GM19240 (cell line): ENCODE results near the gene AMN.

ENCODE experiments used
- DNase-seq: peaks from one replicate; pipeline ENCODE4 v3.0.0; 2011; ENCODE audit warnings: low spot score; ENCODE audit not compliant: insufficient read length

The AMN gene

GRCh38 chr14:102927878-102928411 lies 5.5 kb downstream of the AMN start:
- no peak for DNase-seq

GRCh38 chr14:102928412-102929240 lies 6.2 kb downstream of the AMN start:
- peak; percentile 81 for DNase-seq

GRCh38 chr14:102929241-102930137 lies 7.0 kb downstream of the AMN start:
- DNase-seq: no peak

- DNase-seq: no peak
These were observed 7.8 kb downstream of the AMN start for GRCh38 chr14:102930138-102930752.

- no peak for DNase-seq
These were observed 8.5 kb downstream of the AMN start for GRCh38 chr14:102930753-102931579.

GRCh38 chr14:102931580-102932285 lies 9.3 kb downstream of the AMN start:
- no peak for DNase-seq

- no peak for DNase-seq
These were observed 10.2 kb downstream of the AMN start for GRCh38 chr14:102932484-102933248.

GRCh38 chr14:102933618-102934231 lies 11.3 kb downstream of the AMN start:
- DNase-seq: no peak

GRCh38 chr14:102935756-102936155 lies 13.3 kb downstream of the AMN start:
- DNase-seq: no peak

- no peak for DNase-seq
These were observed 15.1 kb downstream of the AMN start for GRCh38 chr14:102937331-102938175.

GRCh38 chr14:102938191-102938590 lies 15.7 kb downstream of the AMN start:
- no peak for DNase-seq

- no peak for DNase-seq
These were observed 16.9 kb downstream of the AMN start for GRCh38 chr14:102939329-102939728.

GRCh38 chr14:102939820-102940561 lies 17.5 kb downstream of the AMN start:
- no peak for DNase-seq

GRCh38 chr14:102940729-102941362 lies 18.4 kb downstream of the AMN start:
- no peak for DNase-seq

- DNase-seq: no peak
These were observed 19.1 kb downstream of the AMN start for GRCh38 chr14:102941419-102942011.

GRCh38 chr14:102942069-102942468 lies 19.6 kb downstream of the AMN start:
- DNase-seq: no peak
